BJ (cell line): ENCODE measurements around the gene PAF1. TPM values are rescaled to one million over a fixed set of nuclear protein-coding genes. Genes with fewer than 3 reads are reported as not detected.

Experiments
- CTCF ChIA-PET: fragments of 350-600 bp; formaldehyde crosslinking; extraction: SDS; loops from one replicate; lab custom pipeline; 2021; ENCODE audit warnings: antibody characterized with exemption, inconsistent platforms; lab: Yijun Ruan, JAX
- POLR2A ChIA-PET: fragments of 300-600 bp; sonication (Branson Sonifier 250); formaldehyde crosslinking; extraction: SDS; loops from one replicate; lab custom pipeline; 2021; ENCODE audit warnings: antibody characterized with exemption; lab: Charles Lee
- DNase-seq: peaks from one replicate; pipeline ENCODE4 v3.0.0-alpha.2; 2011; ENCODE audit warnings: low read depth
- H3K27me3 ChIP-seq: 2 replicates; pipeline ENCODE4 v1.6.0; 2011; ENCODE audit warnings: low read length; ENCODE audit not compliant: control insufficient read depth, insufficient read depth
- H3K36me3 ChIP-seq: 2 replicates; pipeline ENCODE4 v1.5.1; 2011; ENCODE audit warnings: low read length; ENCODE audit not compliant: control insufficient read depth, insufficient read depth
- H3K4me3 ChIP-seq: 2 replicates; pipeline ENCODE4 v1.5.1; 2011; ENCODE audit warnings: low read depth, mild to moderate bottlenecking, control low read depth, low read length
- CTCF ChIP-seq: IDR thresholded peaks from 2 replicates; pipeline ENCODE4 v1.5.1; 2011; ENCODE audit warnings: low read depth, mild to moderate bottlenecking, control low read depth, inconsistent platforms, low read length, moderate library complexity; ENCODE audit not compliant: insufficient read depth
- polyA plus RNA-seq: library from polyadenylated mRNA; depleted of rRNA; stranded (reverse); fragments of >200 nt; gene quantifications from 2 replicates; pipeline ENCODE4 v1.2.3, GENCODE V29; 2011

PAF1 gene
- polyA plus RNA-seq, 1 experiment, result 50.2 TPM

- no peaks in the 10 kb centered on the region for H3K27me3 ChIP-seq
- H3K36me3 ChIP-seq, result peaks cover 8% of the 10 kb centered on the region
- CTCF ChIA-PET, result interaction anchor here (0.6 to 1.7 kb wide), 7 partner anchors 8 to 283 kb away, joined by 3 to 5 read pairs (median 3); partner anchors contain the start of gene PLEKHG2
- H3K4me3 ChIP-seq, result peak overlapping the region; percentile 40
- TF ChIP-seq CTCF, result no peak
- DNase-seq, result peak; percentile 99
- POLR2A ChIA-PET, result interaction anchor here (1.0 kb wide), 1 partner anchor 32 kb away, joined by 4 read pairs; the partner anchor contains the start of gene RPS16
Observed at GRCh38 chr19:39403331-39404312, 12.7 kb upstream of the PAF1 start.

- peak; percentile 46 for DNase-seq
- CTCF ChIA-PET, result interaction anchor here (0.7 to 9.8 kb wide), 6 partner anchors 9 to 130 kb away, joined by 3 to 178 read pairs (median 3); partner anchors contain the start of gene PLEKHG2
- TF ChIP-seq CTCF, result no peak
- Histone ChIP-seq H3K27me3 (no peaks in the 10 kb centered on the region), H3K36me3 (no peaks in the 10 kb centered on the region; the same call in 1 of the 2 replicates), H3K4me3 (peak overlapping the region; percentile 40)
- POLR2A ChIA-PET, result interaction anchor here (1.0 kb wide), 2 partner anchors 33 kb away, joined by 4 read pairs; partner anchors contain the start of gene RPS16
Observed at GRCh38 chr19:39402346-39403300, 11.7 kb upstream of the PAF1 start.

GRCh38 chr19:39401549-39402345 is 10.8 kb upstream of the PAF1 start:
- no peak for TF ChIP-seq CTCF
- Histone ChIP-seq H3K27me3 (no peaks in the 10 kb centered on the region), H3K4me3 (no peak overlapping the region), H3K36me3 (peaks cover 4% of the 10 kb centered on the region)
- ChIA-PET POLR2A (interaction anchor here (1.0 kb wide), 1 partner anchor 34 kb away, joined by 4 read pairs; the partner anchor contains the start of gene RPS16), CTCF (interaction anchor here (0.7 to 9.8 kb wide), 4 partner anchors 10 to 131 kb away, joined by 3 to 178 read pairs (median 5); partner anchors contain the start of genes EID2B, PLEKHG2 and RPS16)
- no peak for DNase-seq

GRCh38 chr19:39401070-39401548 is 10.2 kb upstream of the PAF1 start:
- ChIA-PET POLR2A (no interaction called here), CTCF (interaction anchor here (0.9 to 9.8 kb wide), 3 partner anchors 11 to 131 kb away, joined by 3 to 178 read pairs (median 7); partner anchors contain the start of genes EID2B, PLEKHG2 and RPS16)
- Histone ChIP-seq H3K4me3 (no peak overlapping the region), H3K36me3 (peaks cover 4% of the 10 kb centered on the region), H3K27me3 (no peaks in the 10 kb centered on the region)
- DNase-seq, result no peak
- no peak for TF ChIP-seq CTCF
